ENCODE measurements around the gene GTF2IRD1.
"Not testable (repeated sequence)": the region's sequence is repeated elsewhere in the genome, so short reads cannot be mapped to it uniquely, and the experiment has no call there.

Gene GTF2IRD1

GRCh38 chr7:74407958-74408357 lies 45.7 kb upstream of the GTF2IRD1 start:
- no peak overlapping the region for H3K27ac Mint-ChIP-seq
- H3K27me3 Mint-ChIP-seq (ENCODE audit: low read depth, poor library complexity), result peaks cover 17% of the 10 kb centered on the region
- DNase-seq, result no peak
- no peaks in the 10 kb centered on the region for H3K9me3 Mint-ChIP-seq
- no peak for TF ChIP-seq CTCF (IDR thresholded peaks at IDR 0.05)
- H3K4me3 Mint-ChIP-seq, result no peak overlapping the region
- H3K4me1 Mint-ChIP-seq, result peaks cover 9% of the 10 kb centered on the region
- peaks cover 5% of the 10 kb centered on the region for H3K36me3 Mint-ChIP-seq (ENCODE audit: low read depth)

GRCh38 chr7:74409571-74409970 lies 44.1 kb upstream of the GTF2IRD1 start:
- Mint-ChIP-seq H3K36me3 (ENCODE audit: low read depth) (no peaks in the 10 kb centered on the region), H3K4me1 (peaks cover 9% of the 10 kb centered on the region), H3K9me3 (no peaks in the 10 kb centered on the region), H3K27ac (no peak overlapping the region), H3K4me3 (no peak overlapping the region), H3K27me3 (ENCODE audit: low read depth, poor library complexity) (peaks cover 13% of the 10 kb centered on the region)
- no peak for TF ChIP-seq CTCF (IDR thresholded peaks at IDR 0.05)
- no peak for DNase-seq

GRCh38 chr7:74410772-74411171 lies 42.9 kb upstream of the GTF2IRD1 start:
- Mint-ChIP-seq H3K4me1 (peaks cover 3% of the 10 kb centered on the region), H3K9me3 (no peaks in the 10 kb centered on the region), H3K27ac (no peak overlapping the region), H3K4me3 (no peak overlapping the region), H3K36me3 (ENCODE audit: low read depth) (no peaks in the 10 kb centered on the region), H3K27me3 (ENCODE audit: low read depth, poor library complexity) (peaks cover 13% of the 10 kb centered on the region)
- no peak for DNase-seq
- TF ChIP-seq CTCF (IDR thresholded peaks at IDR 0.05), result no peak

- H3K4me3 Mint-ChIP-seq; DNase-seq; H3K27ac Mint-ChIP-seq; H3K4me1 Mint-ChIP-seq; H3K9me3 Mint-ChIP-seq; H3K36me3 Mint-ChIP-seq (ENCODE audit: low read depth); H3K27me3 Mint-ChIP-seq (ENCODE audit: low read depth, poor library complexity): not testable (repeated sequence)
Measured at GRCh38 chr7:74411571-74411970, 42.1 kb upstream of the GTF2IRD1 start.

GRCh38 chr7:74412056-74412455 lies 41.6 kb upstream of the GTF2IRD1 start:
- H3K4me1 Mint-ChIP-seq, result no peaks in the 10 kb centered on the region
- no peaks in the 10 kb centered on the region for H3K36me3 Mint-ChIP-seq (ENCODE audit: low read depth)
- peaks cover 5% of the 10 kb centered on the region for H3K27me3 Mint-ChIP-seq (ENCODE audit: low read depth, poor library complexity)
- H3K4me3 Mint-ChIP-seq, result no peak overlapping the region
- H3K9me3 Mint-ChIP-seq, result no peaks in the 10 kb centered on the region
- H3K27ac Mint-ChIP-seq, result no peak overlapping the region
- no peak for TF ChIP-seq CTCF (IDR thresholded peaks at IDR 0.05)
- DNase-seq, result no peak

- H3K27me3 Mint-ChIP-seq (ENCODE audit: low read depth, poor library complexity), result peaks cover 3% of the 10 kb centered on the region
- no peak overlapping the region for H3K27ac Mint-ChIP-seq
- no peaks in the 10 kb centered on the region for H3K36me3 Mint-ChIP-seq (ENCODE audit: low read depth)
- H3K4me1 Mint-ChIP-seq, result peaks cover 4% of the 10 kb centered on the region
- no peak for DNase-seq
- no peak for TF ChIP-seq CTCF (IDR thresholded peaks at IDR 0.05)
- H3K9me3 Mint-ChIP-seq, result no peaks in the 10 kb centered on the region
- no peak overlapping the region for H3K4me3 Mint-ChIP-seq
Measured at GRCh38 chr7:74412603-74413002, 41.1 kb upstream of the GTF2IRD1 start.

GRCh38 chr7:74414595-74415333 lies 38.9 kb upstream of the GTF2IRD1 start:
- H3K9me3 Mint-ChIP-seq; DNase-seq; H3K36me3 Mint-ChIP-seq (ENCODE audit: low read depth); H3K27ac Mint-ChIP-seq; H3K4me1 Mint-ChIP-seq; H3K27me3 Mint-ChIP-seq (ENCODE audit: low read depth, poor library complexity); H3K4me3 Mint-ChIP-seq: not testable (repeated sequence)

All from nephron progenitor cell (in vitro differentiated cells).